HG03159 (cell line): ENCODE results near the gene BAG1.

ENCODE experiments used
- ATAC-seq: cut with Tn5 transposase; IDR thresholded peaks from one replicate; pipeline ENCODE4 v1.9.1; 2021; ENCODE audit warnings: mild to moderate bottlenecking, moderate library complexity; ENCODE audit not compliant: unreplicated experiment

BAG1 gene

DNA sequence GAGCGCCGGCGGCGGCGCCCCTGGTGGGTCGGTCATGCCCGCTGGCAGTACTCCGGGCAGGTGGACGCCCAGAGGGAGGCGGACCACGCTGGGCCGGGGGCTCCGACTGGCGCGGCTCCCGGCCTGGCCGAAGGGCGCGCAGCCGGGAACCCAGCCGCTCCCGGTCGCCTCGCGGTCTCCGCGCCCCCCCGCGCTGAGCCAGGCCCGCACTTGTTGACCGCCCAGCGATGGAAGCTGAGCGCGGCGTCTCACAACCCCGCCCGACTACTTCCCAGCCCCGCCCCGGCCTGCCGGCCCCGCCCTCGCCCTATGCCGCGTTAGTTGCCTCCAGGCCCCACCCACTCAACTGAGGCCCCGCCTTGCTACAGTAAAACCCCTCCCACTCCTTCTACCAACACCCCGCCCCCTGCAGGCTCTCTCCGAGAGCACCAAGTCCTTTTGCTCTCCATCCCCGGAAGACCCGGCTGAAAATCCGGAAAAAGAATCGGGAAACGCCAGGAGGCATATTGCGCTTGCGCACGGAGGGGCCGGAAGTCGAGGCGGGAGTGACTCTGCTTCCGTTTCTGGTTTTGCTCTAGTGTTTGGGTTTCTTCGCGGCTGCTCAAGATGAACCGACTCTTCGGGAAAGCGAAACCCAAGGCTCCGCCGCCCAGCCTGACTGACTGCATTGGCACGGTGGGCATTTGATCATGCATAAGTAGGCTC, at the start of gene BAG1, which contains the start of gene CHMP5:
Gene BAG1, minus strand, starts transcription at position 236 of the 705 bp plus-strand sequence.
Gene CHMP5, plus strand, starts transcription at position 577 of the 705 bp plus-strand sequence. Its CDS starts 30 bp downstream, at position 607.
- peak; percentile 81 for ATAC-seq

DNA sequence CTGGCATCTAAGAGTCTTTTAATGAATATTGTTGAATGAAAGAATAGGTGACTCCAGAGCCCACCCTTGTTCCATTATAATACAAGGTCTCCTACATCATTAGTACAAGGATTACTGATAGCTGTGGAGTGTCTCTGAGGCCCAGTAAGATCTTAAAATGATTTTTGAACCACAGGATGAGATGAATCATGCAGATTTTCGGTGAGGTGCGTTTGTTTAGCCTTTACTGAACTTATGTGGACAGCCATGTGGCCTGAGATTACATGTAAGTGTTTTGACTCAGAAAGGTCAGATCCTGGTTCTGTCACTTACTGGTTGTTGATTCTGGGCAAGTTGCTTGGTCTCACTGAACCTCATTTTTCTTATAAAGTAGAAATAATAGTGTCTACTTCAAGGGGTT, 47.4 kb upstream of the BAG1 start:
- no peak for ATAC-seq

DNA sequence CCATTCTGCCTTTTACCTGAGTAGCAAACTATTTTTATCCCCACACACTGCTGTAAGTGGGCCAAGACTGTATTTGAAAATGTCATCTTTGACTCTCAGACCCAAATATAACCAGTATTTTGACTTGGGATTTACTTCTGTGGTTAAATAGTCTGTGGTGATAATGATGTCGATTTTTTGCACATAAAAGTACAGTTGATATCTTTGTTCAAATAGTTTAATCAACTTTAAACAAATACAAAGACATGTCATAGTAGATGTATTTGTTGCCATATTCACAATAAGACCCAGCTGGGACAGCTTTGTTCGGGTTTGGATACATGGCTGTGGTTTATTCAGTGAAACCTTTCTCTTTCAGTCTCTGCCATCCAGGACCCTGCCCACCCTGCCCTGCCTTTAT, 46.2 kb upstream of the BAG1 start:
- ATAC-seq = no peak

DNA sequence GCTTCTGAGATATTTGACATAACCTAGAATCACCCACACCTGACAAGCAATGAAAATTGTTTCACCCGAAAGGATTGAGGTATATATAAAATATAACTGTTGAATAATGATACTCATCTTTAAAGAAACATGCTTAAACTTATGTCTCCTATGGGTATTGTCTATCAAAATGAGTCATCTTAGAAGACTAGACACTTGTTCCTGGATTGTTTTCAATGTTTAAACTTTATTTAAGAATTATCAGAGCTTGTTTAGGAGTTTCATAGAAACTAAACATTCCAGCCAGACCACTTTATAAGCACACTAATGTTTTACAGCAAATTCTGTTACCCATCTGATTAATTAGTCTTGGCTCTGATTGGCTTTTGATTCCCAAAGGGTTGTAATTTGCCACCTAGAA, 45.4 kb upstream of the BAG1 start:
- no peak for ATAC-seq

DNA sequence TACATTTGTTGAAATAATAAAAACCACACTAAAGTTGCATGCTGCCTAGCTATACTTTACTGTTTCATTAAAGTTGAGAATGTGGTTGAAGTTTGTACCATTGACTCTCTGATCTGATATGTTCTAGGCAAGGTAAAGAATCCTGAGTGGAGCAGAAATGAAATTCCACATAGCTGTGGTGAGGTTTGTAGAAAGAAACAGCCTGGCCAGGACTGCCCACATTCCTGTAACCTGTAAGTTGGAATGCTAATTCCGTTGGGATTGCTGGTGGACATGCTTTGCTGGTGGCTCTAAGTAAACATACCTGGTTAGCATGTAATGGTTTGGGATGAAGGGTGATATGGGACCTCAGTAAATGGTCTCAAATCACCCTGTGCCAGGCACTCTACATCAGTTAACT, 42.6 kb upstream of the BAG1 start:
- ATAC-seq = no peak

DNA sequence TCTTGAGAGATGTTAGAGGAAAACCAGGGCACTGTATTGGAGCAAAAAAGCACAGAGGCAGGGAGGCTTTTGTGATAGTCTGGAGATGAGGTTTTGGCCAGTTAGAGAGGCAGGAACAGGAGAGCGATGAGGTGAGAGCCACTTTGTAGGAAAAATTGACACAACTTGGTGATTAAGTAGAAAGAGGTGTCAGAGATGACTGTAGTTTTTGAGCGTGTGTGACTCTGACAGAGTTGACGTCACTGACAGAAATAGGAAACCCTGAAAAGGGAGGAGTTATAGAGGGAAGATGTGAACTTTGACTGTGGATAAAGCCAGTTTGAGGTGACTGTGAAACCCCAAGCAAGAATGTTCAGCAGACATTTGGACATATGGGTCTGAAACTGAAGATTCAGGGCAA, 41.5 kb upstream of the BAG1 start:
- ATAC-seq = no peak

DNA sequence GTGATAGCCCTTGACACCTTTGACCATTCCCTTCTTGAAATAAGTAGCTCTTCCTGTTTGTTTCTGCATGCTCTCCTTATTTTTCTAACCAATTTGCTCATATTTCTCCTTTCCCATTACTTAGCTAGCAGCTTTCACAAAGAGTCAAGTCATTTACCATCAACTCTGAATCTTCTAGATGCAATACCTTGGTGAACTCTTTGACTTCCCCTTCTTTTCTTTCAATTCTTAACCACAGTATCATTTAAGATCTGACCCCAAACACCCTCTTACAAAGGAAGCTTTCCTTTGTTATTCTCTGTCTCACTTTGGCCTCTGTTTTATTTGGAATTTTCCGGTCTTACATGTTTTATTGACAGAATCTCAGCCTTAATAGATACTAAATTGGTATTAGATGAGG, 39.9 kb upstream of the BAG1 start:
- ATAC-seq = no peak

DNA sequence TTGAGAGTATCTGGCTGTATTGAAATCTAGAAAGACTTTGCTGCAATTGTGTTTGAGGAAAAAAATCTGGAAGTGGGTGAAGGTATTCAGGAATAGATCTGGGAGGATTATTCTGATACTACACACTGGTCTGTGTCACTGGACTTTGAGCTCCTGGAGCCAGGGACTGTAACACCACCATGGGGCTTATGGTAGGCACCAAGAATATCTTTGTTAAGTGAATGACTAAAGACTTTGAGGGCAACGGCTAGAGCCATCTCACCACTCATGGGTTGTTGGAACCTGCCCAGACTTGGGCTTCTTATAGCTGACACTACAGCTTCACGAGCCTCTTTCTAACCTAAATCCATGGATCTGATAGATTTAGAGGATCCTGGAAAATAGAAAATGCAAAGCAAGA, 36.0 kb upstream of the BAG1 start:
- no peak for ATAC-seq

DNA sequence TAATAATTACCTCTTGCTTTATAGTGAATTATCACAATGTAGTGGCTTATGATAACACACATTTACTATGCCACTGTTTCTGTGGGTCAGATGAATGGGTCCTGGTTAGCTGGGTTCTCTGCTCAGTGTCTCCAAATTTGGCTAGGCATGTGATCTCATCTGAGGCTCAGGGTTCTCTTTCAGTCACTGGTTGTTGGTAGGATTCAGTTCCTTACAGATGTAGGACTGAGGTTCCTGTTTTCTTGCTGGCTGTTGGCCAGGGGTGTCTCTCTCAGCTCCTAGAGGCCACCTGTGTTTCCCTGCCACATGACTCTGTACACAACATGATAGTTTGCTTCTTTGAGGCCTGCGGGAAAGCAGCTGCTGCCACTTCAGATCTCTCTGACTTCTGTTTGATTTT, 32.9 kb upstream of the BAG1 start:
- ATAC-seq = peak; percentile 90

DNA sequence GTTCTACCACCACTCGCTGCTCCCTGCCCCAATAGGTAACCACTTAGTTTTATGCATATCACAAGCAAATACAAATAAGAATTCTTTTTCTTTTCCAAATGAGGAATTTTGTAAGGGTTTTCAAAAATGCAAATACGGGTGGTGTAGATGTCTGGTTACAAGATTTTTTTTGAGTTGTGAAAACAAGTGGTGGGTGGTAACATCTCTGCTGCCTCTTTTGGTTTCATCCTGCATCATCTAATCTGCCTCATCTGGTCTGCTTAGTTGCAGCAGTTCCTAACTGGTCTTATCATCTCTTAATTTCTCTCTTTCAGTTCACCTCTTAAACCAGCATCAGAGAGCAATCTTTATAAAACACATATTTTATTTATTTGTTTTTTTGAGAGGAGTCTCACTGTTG, 31.1 kb upstream of the BAG1 start:
- ATAC-seq = peak; percentile 48

DNA sequence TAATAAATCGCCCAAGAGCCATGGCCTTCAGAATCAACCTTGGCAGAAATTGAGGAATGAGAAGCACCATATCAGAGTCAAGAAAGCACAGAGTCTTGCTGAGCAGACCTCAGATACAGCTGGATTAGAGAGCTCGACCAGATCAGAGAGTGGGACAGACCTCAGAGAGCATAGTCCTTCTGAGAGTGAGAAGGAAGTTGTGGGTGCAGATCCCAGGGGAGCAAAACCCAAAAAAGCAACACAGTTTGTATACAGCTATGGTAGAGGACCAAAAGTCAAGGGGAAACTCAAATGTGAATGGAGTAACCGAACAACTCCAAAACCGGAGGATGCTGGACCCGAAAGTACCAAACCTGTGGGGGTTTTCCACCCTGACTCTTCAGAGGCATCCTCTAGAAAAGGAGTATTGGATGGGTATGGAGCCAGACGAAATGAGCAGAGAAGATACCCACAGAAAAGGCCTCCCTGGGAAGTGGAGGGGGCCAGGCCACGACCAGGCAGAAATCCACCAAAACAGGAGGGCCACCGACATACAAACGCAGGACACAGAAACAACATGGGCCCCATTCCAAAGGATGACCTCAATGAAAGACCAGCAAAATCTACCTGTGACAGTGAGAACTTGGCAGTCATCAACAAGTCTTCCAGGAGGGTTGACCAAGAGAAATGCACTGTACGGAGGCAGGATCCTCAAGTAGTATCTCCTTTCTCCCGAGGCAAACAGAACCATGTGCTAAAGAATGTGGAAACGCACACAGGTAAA, 30.3 kb upstream of the BAG1 start:
- no peak for ATAC-seq

DNA sequence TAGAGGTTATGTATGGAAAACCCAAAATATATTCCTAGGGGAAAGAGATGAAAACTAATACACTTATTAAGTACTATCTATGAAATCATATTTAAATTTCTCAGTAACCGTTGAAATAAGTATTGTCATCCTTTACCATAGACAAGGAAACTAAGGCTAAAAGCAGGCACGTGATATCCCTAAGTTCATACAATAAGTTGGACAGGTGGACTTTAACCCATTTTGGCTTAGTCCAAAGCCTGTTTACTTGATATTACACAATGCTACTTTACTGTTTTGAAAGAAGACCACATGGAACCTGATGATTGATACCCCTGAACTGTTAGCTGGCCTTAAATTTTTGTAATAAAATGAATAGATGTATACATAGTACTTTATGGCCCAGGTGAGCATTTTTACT, 29.3 kb upstream of the BAG1 start:
- no peak for ATAC-seq

DNA sequence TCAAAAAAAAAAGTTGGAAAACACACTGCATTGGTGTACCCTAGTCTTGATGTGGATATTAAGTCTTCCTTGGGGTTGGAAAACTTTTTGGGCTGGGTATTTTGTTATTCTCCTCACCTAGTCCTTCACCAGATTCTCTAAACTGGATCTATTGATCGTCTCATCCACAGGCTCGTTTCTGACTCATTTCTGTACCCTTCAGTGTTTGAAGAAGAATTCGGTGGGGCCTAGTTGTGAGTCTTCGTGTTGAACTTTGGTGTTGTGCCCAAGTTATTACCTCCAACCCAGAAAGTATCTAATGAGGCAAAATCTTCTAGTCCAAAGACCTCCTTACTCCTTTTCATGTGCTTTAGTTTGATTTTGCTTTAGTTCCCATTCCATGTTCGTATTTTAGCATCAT, 27.4 kb upstream of the BAG1 start:
- ATAC-seq = no peak

DNA sequence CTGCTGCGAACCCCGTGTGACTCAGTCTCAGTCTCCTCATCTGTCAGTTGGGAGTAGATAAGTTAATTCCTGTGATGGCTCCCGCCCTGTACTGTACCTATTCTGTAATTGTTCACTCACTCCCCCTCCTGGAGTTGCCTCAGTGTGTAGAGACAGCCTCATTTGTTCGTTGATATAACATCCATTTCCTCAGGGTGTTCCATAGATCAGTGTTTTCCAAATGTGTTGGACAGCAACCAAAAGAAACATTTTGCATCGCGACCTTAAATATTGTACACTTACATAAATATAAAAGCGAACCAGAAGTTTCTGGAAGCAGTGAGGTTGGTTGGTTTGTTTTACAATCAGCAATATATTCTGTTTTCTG, 26.5 kb upstream of the BAG1 start:
- ATAC-seq = peak; percentile 0

DNA sequence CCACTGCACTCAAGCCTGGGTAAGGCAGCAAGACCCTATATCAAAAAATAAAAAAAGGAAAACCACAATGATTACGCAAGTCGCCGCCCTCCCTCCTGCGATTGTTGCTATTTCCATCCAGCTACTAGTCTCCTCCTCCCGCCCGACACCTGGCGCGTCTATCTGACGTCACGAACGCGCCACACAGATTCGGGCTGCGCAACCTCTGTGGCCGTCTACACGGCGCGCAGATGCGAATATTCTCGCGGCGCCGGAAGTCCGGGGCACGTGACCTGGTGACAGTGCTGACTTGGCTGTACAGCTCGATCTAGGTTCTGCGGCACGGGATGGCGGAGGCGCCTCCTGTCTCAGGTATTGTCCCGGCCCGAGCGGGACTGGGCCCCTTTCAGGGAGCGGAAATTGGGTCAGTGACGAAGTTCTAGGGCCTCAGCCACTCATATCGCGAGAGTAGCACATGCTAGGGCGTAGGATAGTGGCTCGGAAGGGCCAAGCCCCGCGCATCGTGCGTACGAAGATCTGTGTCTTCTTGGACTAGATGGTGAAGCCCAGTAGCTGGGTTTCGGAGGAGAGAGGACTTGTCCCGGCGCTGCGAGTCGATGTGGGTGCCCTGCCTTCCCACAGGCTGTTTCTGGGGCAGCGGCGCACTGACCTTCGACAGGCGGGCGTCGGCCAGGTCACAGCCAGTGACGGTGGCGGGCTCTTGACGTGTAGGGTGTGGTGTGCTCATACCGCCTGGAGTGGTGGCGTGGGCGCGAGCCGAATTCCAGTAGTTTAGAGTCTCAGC, 25.9 kb upstream of the BAG1 start, which contains the start of gene NFX1:
Gene NFX1, plus strand, starts transcription at position 270 of the 784 bp plus-strand sequence. Its CDS starts 57 bp downstream, at position 327.
- peak; percentile 88 for ATAC-seq

DNA sequence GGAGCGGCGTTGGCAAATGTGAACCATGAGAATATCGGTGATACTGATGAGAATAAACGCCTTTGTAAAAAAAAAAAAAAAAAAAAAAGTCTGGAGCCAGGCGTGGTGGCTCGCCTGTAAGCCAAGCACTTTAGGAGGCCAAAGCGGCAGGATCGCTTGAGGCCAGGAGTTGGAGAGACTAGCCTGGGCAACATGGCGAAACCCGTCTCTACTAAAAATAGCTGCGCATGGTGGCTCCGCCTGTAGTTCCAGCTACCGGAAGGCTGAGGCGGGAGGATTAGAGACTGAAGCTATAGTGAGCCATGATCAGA, 25.4 kb upstream of the BAG1 start:
- no peak for ATAC-seq

DNA sequence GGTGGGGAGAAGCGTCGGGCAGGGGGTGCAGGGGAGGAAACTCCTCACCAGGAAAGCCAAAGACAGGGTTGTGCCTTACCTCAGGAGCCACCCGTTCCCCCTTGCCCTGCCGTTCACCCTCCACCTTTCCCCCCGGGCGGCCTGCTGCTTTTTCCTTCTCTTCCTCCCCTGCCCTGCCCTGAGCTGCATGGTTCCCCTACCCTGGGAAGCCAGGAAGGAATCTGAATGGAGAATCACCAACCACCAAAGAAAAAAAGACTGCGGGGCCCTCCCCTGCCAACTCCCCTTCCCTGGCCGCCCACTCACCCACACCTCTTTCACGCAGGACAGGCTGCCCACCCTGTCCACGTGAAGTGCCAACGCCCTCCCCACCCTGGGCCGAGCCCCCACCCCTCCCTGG, 25.0 kb upstream of the BAG1 start:
- no peak for ATAC-seq

DNA sequence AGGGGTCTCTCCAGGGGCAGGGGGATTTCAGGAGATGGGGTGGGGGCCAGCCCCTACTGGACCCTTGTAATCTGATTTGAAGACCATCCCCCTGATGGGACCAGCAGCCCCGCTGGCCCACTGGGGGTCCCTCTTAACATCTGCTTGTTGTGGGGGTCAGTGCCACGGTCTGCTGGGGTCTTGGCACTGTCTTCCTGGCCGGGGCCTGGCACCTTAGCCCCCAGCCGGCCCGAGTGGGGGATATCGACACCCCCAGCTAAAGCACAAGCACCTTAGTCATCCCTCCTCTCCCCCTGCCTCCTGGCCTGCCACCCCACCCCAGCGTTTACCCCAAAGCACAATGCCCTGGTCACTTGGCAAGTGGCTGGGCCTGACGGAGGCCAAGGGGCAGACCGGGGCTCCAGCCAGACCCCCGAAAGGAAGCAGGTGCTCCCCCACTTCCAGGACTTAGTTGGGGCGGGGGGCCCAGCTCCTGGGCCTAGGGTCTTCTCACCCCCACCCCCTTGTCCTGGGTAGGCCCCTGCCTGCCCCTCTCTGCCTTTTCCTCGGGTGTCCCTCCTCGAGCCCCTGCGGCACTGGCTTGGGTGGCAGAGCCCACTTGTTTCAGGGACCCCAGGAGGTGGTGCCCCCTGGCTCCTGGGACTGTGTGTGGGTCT, 24.4 kb upstream of the BAG1 start:
- ATAC-seq = no peak

DNA sequence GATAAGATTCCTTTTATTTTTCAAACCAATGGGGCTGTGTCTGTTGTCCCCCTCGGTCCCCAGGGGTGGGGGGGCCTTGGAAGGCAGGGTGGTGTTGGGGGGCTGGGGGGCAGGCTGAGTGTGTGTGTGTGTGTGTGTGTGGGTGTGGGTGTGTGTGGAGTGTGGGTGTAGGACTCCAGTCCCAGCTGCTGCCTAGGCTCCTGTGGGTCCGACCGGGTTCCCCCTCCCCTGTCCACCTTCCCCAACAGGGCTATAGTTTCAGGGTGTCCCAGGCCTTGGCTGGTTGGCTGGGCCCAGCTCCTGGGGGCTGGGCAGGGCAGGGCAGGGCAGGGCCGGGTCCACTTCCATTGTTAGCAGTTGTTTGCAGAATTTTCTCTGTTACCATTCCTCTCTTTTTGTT, 23.7 kb upstream of the BAG1 start:
- ATAC-seq = no peak

DNA sequence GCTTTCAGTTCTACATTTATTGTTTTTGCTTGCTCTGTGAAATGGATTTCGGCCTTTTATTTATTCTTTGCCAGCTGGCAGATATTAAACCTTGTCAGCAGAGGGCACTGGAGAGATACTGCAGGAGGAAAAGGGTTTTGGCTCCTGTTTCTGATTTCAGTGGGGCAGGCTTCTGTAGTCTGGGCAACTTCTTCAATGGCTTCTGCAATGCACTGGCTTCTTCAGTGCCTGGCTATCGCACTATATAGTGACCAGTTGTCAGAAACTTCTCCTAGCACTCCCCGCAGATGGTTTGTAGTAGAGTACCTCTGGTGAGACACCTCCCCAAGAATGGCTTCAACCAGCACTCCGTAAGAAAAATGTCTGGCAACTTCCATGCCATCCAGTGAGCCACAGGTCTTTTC, 22.6 kb upstream of the BAG1 start:
- ATAC-seq = no peak

DNA sequence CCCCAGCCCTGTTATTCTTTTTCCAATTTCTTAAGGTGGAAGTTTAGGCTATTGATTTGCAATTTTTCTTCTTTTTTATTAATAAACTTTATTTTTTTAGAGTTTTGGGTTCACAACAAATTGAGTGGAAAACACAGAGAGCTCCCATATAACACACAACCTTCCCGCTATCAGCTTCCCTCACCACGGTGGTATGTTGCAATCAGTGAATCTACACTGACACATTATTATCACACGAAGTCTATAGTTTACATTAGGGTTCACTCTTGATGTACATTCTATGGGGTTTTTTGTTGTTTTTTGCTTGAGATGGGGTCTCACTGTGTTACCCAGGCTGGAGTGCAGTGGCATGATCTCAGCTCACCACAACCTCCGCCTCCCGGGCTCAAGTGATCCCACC, 21.0 kb upstream of the BAG1 start:
- no peak for ATAC-seq
